GM19328 (cell line): ENCODE measurements around the gene DUSP14.

ENCODE experiments used
- ATAC-seq: cut with Tn5 transposase; IDR thresholded peaks from one replicate; pipeline ENCODE4 v1.9.1; 2021; ENCODE audit warnings: mild to moderate bottlenecking, moderate library complexity; ENCODE audit not compliant: unreplicated experiment

The DUSP14 gene

GRCh38 chr17:37555386-37555785 is 65.7 kb downstream of the DUSP14 start:
- no peak for ATAC-seq

DNA sequence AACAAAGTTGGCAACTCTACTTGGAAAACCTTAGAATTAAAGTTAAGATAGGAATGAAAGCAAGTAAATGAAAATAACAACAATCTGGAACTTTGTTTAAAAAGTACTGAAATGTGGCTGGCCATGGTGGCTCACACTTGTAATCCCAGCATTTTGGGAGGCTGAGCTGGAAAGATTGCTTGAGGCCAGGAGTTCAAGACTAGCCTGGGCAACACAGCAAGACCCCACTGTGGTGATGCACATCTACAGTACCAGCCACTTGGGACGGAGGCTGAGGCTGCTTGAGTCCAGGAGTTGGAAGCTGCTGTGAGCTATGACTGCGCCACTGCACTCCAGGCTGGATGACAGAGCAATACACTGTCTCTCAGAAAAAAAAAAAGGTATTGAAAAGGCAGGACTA is 67.8 kb downstream of the DUSP14 start:
- ATAC-seq, result no peak

DNA sequence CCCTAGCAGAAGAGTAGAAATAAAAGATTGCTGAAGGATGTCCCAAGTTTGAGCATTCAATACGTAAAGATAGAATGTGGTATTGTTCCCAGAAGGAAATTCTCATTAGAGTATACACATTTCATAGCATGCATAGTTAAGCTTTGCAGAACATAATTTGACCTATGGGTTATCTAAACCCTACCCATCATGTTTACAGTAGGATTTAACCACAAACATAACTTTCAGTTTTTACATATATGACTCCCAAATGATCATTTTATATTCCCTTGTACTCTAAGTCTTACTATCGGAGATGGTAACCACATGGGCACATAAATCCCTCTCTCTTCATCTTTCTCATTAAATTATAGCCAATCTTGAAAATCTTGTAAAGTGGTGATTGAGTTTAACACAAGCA is 68.6 kb downstream of the DUSP14 start:
- no peak for ATAC-seq

DNA sequence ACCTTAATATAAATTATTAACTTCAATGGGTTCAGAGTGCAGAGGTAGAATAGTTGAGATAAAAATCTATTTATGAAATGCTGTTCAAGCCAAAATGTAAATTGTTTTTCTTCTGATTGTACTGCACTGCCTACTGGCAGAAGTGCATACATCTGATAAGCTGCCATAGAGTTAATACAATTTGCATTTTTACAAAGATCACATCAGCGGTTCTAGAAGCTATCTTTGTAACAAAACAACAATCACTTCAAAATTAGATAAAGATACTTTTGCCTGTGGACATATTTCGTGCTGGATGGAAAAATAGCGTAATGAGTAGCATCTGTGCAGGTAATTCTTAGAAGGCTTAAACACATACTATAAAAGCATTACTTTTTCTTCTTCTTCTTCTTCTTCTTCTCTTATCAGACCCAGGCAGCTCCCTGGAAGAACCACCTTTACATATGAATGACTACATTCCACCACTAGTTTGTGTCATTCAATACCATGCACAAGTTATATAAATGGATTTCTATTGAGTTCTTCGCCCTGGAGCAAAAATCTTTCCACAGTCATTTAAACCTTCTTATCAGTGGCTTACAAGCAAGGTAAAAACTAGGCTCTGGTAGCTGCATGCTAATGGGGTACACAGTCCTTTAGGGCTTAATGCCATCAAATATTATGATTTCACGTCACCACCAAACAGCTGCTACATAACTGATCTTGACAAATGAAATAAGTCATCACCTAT is 72.5 kb downstream of the DUSP14 start:
- no peak for ATAC-seq
